Fibroblast of villous mesenchyme (primary cell): ENCODE data around the gene TMEM245. TPM values are rescaled to one million over a fixed set of nuclear protein-coding genes. Genes with fewer than 3 reads are reported as not detected.

ENCODE experiments used
- DNase-seq: peaks from one replicate; pipeline ENCODE4 v3.0.0-alpha.2; 2010; ENCODE audit warnings: low read depth
- H3K4me3 ChIP-seq: 2 replicates; pipeline ENCODE4 v1.5.1; 2011; ENCODE audit warnings: low read depth, mild to moderate bottlenecking, low read length
- total RNA-seq: library from RNA; depleted of rRNA; stranded (reverse); fragments of >200 nt; gene quantifications from 2 replicates; pipeline ENCODE4 v1.2.3, GENCODE V29; 2012
- TF ChIP-seq, protein P1 (sequence below): IDR thresholded peaks from 2 replicates; pipeline ENCODE4 v1.5.1; 2012; ENCODE audit warnings: low read depth, mild to moderate bottlenecking, low read length; ENCODE audit not compliant: insufficient read depth

The TMEM245 gene
- total RNA-seq, 1 donor: 86.8 TPM

DNA sequence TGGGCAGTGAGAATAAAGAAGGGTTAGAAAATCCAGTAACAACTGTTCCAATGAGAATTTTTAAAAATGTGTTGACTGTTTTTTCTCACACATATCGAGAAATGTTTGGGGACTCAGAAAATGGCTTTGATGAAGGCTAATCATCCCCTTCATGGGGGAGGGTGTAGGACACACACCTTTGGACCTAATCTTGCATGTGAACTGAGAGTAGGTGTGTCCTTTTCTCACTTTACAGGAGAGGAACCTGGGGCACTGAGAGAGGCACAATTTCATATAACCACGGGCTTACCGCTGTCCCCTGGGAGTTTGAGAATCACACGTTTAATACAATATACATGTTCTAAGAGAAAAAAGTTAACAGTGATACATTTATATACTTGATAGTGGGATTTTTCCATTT is 30.0 kb upstream of the TMEM245 start:
- TF ChIP-seq, protein P1, sequence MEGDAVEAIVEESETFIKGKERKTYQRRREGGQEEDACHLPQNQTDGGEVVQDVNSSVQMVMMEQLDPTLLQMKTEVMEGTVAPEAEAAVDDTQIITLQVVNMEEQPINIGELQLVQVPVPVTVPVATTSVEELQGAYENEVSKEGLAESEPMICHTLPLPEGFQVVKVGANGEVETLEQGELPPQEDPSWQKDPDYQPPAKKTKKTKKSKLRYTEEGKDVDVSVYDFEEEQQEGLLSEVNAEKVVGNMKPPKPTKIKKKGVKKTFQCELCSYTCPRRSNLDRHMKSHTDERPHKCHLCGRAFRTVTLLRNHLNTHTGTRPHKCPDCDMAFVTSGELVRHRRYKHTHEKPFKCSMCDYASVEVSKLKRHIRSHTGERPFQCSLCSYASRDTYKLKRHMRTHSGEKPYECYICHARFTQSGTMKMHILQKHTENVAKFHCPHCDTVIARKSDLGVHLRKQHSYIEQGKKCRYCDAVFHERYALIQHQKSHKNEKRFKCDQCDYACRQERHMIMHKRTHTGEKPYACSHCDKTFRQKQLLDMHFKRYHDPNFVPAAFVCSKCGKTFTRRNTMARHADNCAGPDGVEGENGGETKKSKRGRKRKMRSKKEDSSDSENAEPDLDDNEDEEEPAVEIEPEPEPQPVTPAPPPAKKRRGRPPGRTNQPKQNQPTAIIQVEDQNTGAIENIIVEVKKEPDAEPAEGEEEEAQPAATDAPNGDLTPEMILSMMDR: no peak
- DNase-seq: no peak
- H3K4me3 ChIP-seq: no peak overlapping the region

DNA sequence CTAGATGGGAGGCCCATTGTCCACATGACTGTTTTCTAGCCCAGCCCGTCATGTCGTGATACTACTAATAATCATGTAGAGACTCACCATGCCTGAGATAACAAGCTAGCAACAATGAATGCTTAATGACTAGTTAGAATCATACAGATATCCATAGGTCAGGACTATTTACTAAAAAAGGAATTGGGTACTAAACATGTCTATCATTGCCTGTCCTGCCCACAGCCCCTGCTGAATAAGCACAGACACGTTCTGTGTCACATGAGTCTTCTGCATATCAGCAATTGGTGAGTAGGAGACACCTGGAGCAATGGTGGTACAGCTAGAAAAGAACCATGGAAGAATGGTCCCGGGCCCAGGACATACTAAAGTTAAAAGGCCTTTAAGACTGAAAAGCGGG is 29.3 kb upstream of the TMEM245 start:
- TF ChIP-seq, protein P1: no peak
- H3K4me3 ChIP-seq: no peak overlapping the region
- DNase-seq: no peak

DNA sequence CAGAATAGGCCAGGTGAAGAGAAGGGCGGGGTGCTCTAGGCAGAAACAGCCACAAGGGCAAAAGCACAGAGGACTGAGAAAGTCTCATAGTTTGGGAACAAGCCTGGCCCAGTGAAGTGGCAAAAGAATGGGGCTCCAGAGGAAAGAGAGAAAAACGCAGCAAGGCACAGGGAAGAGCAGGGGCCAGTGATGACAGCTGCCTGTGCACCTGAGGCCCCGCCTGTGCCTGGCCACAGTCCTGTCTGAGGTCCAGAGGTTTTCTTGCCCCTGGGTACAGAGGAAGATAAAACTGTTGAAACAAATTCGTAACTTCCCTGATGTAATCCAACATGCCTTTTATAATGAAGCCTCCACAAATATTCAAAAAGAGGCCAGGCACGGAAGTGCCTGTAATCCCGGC is 25.3 kb upstream of the TMEM245 start:
- DNase-seq: no peak
- no peak overlapping the region for H3K4me3 ChIP-seq
- TF ChIP-seq, protein P1: no peak

DNA sequence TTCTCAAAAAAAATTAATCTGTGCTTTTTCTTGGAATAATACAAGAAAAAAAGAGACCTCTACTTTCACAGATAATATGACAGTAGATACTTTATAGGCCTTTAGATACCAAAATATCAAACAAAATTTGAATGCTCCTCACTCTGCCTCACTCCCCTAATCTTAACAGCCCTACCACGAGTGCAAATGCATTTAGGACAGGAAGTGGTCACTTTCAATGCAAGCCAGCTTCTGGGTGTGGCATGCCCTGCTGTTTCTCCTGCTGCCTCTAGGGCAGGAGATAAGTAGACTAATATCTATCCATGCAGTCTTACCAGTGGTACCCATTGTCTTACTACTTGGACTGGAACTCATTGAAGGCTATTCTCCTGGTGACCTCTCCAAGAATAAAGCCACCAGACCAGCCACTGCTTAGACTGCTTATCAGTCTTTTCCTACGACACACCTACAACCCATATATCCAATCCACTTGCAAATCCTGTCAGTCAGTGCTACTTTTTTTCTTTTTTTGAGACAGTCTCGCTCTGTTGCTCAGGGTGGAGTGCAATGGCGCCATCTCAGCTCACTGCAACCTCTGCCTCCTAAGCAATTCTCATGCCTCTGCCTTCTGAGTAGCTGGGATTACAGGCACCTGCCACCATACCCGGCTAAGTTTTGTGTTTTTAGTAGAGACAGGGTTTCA is 24.3 kb upstream of the TMEM245 start:
- peak; percentile 47 for DNase-seq
- H3K4me3 ChIP-seq: no peak overlapping the region
- TF ChIP-seq, protein P1: peak; percentile 57

DNA sequence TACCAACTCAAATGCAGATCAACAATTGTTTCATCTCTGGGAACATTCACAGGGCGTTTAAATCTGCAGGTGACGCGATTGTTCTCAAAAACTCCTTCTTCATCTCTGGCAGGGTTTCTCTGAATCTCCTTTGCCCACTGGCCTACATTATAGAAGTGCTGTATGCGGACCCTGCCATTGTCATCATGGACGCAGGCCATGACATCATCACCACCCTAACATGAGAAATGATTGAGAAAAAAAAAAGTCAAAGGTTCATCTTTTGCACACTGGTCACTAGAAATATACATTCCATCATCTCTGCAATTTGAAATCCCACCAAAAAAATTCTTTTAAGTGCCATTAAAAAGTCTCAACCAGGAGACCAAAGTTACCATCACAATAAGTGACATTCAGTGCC is 21.6 kb upstream of the TMEM245 start:
- TF ChIP-seq, protein P1: no peak
- no peak for DNase-seq
- H3K4me3 ChIP-seq: no peak overlapping the region

DNA sequence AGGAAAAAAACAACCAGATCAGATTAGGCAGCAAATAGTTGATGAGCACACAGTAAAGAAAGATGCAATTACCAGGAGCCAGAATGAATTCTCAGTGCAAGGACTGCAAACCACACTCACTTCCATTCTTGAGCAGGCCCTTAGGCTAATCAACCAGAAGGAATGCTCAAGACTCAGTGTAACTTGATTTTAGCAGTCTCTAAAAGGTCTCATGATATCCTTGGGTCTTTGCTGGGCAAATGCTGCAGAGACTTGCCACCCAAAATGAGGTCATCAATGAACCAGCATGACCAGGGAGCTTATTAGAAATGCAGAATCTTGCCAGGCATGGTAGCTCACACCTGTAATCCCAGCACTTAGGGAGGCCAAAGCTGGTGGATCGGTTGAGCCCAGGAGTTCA is 20.1 kb upstream of the TMEM245 start:
- H3K4me3 ChIP-seq: no peak overlapping the region
- TF ChIP-seq, protein P1: no peak
- DNase-seq: no peak

DNA sequence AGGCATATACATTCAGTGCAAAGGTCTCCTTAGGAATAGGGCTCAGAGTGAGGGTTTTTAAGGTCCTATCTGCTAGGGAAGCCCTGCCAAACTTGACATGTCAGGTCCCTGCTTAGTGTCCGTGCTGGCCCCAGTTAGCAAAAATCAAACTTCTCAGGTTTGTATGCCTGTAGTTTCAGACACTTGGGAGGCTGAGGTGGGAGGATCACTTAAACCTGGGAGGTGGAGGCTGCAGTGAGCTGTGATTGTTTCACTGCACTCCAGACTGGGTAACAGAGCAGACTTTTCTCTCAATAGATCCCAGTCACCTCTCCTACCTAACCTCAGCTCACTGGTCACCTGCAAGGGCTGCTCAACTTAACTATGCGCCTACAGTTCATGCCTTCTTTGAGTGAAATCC is 18.7 kb upstream of the TMEM245 start:
- TF ChIP-seq, protein P1: no peak
- H3K4me3 ChIP-seq: no peak overlapping the region
- no peak for DNase-seq
